ENCODE results near the gene POU6F2.

POU6F2 gene

GRCh38 chr7:39137480-39137879 lies 159.8 kb downstream of the POU6F2 start:
- TF ChIP-seq CTCF (IDR thresholded peaks at IDR 0.05; ENCODE audit: low read depth, low read length) = no peak
- no peak overlapping the region for H3K4me3 ChIP-seq (ENCODE audit: low read depth, low read length)

GRCh38 chr7:39142750-39143149 lies 165.0 kb downstream of the POU6F2 start:
- no peak for TF ChIP-seq CTCF (IDR thresholded peaks at IDR 0.05; ENCODE audit: low read depth, low read length)
- H3K4me3 ChIP-seq (ENCODE audit: low read depth, low read length) = no peak overlapping the region

GRCh38 chr7:39144420-39144819 lies 166.7 kb downstream of the POU6F2 start:
- no peak overlapping the region for H3K4me3 ChIP-seq (ENCODE audit: low read depth, low read length)
- TF ChIP-seq CTCF (IDR thresholded peaks at IDR 0.05; ENCODE audit: low read depth, low read length) = no peak

- no peak overlapping the region for H3K4me3 ChIP-seq (ENCODE audit: low read depth, low read length)
- TF ChIP-seq CTCF (IDR thresholded peaks at IDR 0.05; ENCODE audit: low read depth, low read length) = no peak
These were observed 167.6 kb downstream of the POU6F2 start for GRCh38 chr7:39145283-39145682.

- TF ChIP-seq CTCF (IDR thresholded peaks at IDR 0.05; ENCODE audit: low read depth, low read length) = no peak
- H3K4me3 ChIP-seq (ENCODE audit: low read depth, low read length) = no peak overlapping the region
These were observed 168.2 kb downstream of the POU6F2 start for GRCh38 chr7:39145935-39146334.

- no peak overlapping the region for H3K4me3 ChIP-seq (ENCODE audit: low read depth, low read length)
- no peak for TF ChIP-seq CTCF (IDR thresholded peaks at IDR 0.05; ENCODE audit: low read depth, low read length)
These were observed 175.0 kb downstream of the POU6F2 start for GRCh38 chr7:39152701-39153100.

- TF ChIP-seq CTCF (IDR thresholded peaks at IDR 0.05; ENCODE audit: low read depth, low read length) = no peak
- H3K4me3 ChIP-seq (ENCODE audit: low read depth, low read length) = no peak overlapping the region
These were observed 175.4 kb downstream of the POU6F2 start for GRCh38 chr7:39153113-39153512.

Measured in WI38 (cell line).